GM23248 (cell line): ENCODE results near the gene LAMTOR1.

Experiments used
- EZH2 ChIP-seq: fragments of 200-600 bp; sonication (generic); IDR thresholded peaks from 2 replicates; pipeline ENCODE4 v1.6.1; 2018; ENCODE audit warnings: antibody characterized with exemption, mild to moderate bottlenecking; ENCODE audit not compliant: insufficient read depth, poor library complexity, severe bottlenecking
- EZH2phosphoT487 ChIP-seq: fragments of 200-600 bp; sonication (generic); IDR thresholded peaks from 2 replicates; pipeline ENCODE4 v1.6.1; 2018; ENCODE audit warnings: antibody characterized with exemption, moderate library complexity, mild to moderate bottlenecking, low read depth; ENCODE audit not compliant: insufficient read depth

DNA sequence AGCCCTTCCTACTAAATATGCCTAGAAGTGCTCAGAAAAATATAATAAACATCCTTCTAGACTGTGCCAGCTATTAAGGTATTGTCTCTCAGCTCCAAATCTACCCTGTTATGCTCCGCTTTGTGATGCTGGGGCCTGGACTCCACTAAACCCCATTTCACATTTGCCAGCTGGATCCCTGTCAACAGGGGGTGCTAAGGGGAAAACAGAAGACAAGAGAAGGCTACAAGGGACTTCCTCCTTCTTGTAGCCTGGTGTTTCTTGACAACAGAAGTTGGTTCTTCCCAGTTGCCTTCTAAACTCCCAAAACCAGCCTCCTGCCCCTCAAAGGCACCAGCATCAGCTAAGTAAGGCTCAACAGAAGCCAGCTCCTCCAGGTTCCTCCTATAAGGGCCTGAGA lies 28.0 kb downstream of the LAMTOR1 start:
- TF ChIP-seq EZH2phosphoT487 = no peak
- no peak for TF ChIP-seq EZH2
